KBM-7 (cell line): ENCODE data around the gene GABRA5.
"Not testable (repeated sequence)": the region's sequence is repeated elsewhere in the genome, so short reads cannot be mapped to it uniquely, and the experiment has no call there.

Experiments
- DNase-seq: peaks from one replicate; pipeline ENCODE4 v3.0.0-alpha.2; 2015
- in situ Hi-C: fragments of 300-500 bp; cut with MboI; formaldehyde crosslinking; loops from 2 replicates; pipeline ENCODE4 v1.14.3; 2020; ENCODE audit warnings: low sequenced_read_pairs, low pct_unique_long_range_greater_than_20kb, mixed read lengths

GABRA5 gene

GRCh38 chr15:26866298-26867199, at the start of gene GABRA5:
GABRA5 (plus strand) TSS chr15:26867062; CDS start chr15:26869249, 2,187 bp downstream.
- no peak for DNase-seq

GRCh38 chr15:26831191-26831590, 35.7 kb upstream of the GABRA5 start:
- in situ Hi-C loops, DNase-seq: not testable (repeated sequence)

More at GRCh38 chr15:26866298-26867199, at the start of gene GABRA5:
- in situ Hi-C loops, result no loop called here

- in situ Hi-C loops, result no loop called here
- DNase-seq, result no peak
These were observed 34.9 kb upstream of the GABRA5 start for GRCh38 chr15:26831951-26832350.

GRCh38 chr15:26838742-26839460, 28.0 kb upstream of the GABRA5 start:
- in situ Hi-C loops, result no loop called here
- peak; percentile 37 for DNase-seq

- in situ Hi-C loops, result no loop called here
- DNase-seq, result no peak
These were observed 25.3 kb upstream of the GABRA5 start for GRCh38 chr15:26841514-26841913.

- no peak for DNase-seq
- in situ Hi-C loops, result no loop called here
These were observed 24.9 kb upstream of the GABRA5 start for GRCh38 chr15:26841941-26842340.

- in situ Hi-C loops, result no loop called here
- DNase-seq, result no peak
These were observed 24.5 kb upstream of the GABRA5 start for GRCh38 chr15:26842391-26842790.

- no peak for DNase-seq
- in situ Hi-C loops, result no loop called here
These were observed 22.0 kb upstream of the GABRA5 start for GRCh38 chr15:26844901-26845300.

- DNase-seq, result peak; percentile 2
- in situ Hi-C loops, result no loop called here
These were observed 18.4 kb upstream of the GABRA5 start for GRCh38 chr15:26848498-26848897.

GRCh38 chr15:26850161-26850560, 16.7 kb upstream of the GABRA5 start:
- no peak for DNase-seq
- in situ Hi-C loops, result no loop called here

GRCh38 chr15:26852980-26853379, 13.9 kb upstream of the GABRA5 start:
- no peak for DNase-seq
- in situ Hi-C loops, result no loop called here

- DNase-seq, result no peak
- in situ Hi-C loops, result no loop called here
These were observed 12.4 kb upstream of the GABRA5 start for GRCh38 chr15:26854435-26854834.

GRCh38 chr15:26864664-26865191, 2.1 kb upstream of the GABRA5 start:
- DNase-seq, result peak; percentile 56
- in situ Hi-C loops, result no loop called here

- DNase-seq, result no peak
- in situ Hi-C loops, result no loop called here
These were observed 542 bp downstream of the GABRA5 start for GRCh38 chr15:26867200-26868007.

- in situ Hi-C loops, result no loop called here
These were observed 1.3 kb downstream of the GABRA5 start for GRCh38 chr15:26868029-26868685.

GRCh38 chr15:26869628-26870027, 2.8 kb downstream of the GABRA5 start:
- DNase-seq, result no peak
- in situ Hi-C loops, result no loop called here

More at GRCh38 chr15:26868029-26868685, 1.3 kb downstream of the GABRA5 start:
- DNase-seq, result no peak

GRCh38 chr15:26870346-26870745, 3.5 kb downstream of the GABRA5 start:
- in situ Hi-C loops, result no loop called here
- DNase-seq, result no peak

GRCh38 chr15:26872206-26872605, 5.3 kb downstream of the GABRA5 start:
- in situ Hi-C loops, result no loop called here
- no peak for DNase-seq

- in situ Hi-C loops, result no loop called here
- DNase-seq, result no peak
These were observed 7.0 kb downstream of the GABRA5 start for GRCh38 chr15:26873846-26874245.
